Mesothelial cell of epicardium (in vitro differentiated cells): ENCODE measurements around the gene OR52K1. TPM values are rescaled to one million over a fixed set of nuclear protein-coding genes. Genes with fewer than 3 reads are reported as not detected.
A peak's percentile ranks its signal among the peaks of the same experiment; 100 is the strongest.
"Not testable (repeated sequence)": the region's sequence is repeated elsewhere in the genome, so short reads cannot be mapped to it uniquely, and the experiment has no call there.

Experiments used
- DNase-seq, 2 experiments: peaks; one replicate each; pipeline ENCODE4 v3.0.0; 2021; ENCODE audit warnings: low spot score in 2 of 2; ENCODE audit not compliant: unreplicated experiment in 2 of 2
- H3K27ac Mint-ChIP-seq: 2 replicates; pipeline ENCODE4 v1.8.0; 2021; ENCODE audit warnings: mixed read lengths
- H3K27me3 Mint-ChIP-seq: 2 replicates; pipeline ENCODE4 v1.8.0; 2021; ENCODE audit warnings: low read depth, mixed read lengths
- H3K36me3 Mint-ChIP-seq: 2 replicates; pipeline ENCODE4 v1.8.0; 2021; ENCODE audit warnings: mixed read lengths
- H3K4me1 Mint-ChIP-seq: 2 replicates; pipeline ENCODE4 v1.8.0; 2021; ENCODE audit warnings: mixed read lengths
- H3K4me3 Mint-ChIP-seq: 2 replicates; pipeline ENCODE4 v1.8.0; 2021; ENCODE audit warnings: mild to moderate bottlenecking, moderate library complexity, mixed read lengths
- H3K9me3 Mint-ChIP-seq: 2 replicates; pipeline ENCODE4 v1.8.0; 2021; ENCODE audit warnings: mixed read lengths
- total RNA-seq: library from RNA; stranded (reverse); gene quantifications from 3 replicates; pipeline ENCODE4 v1.2.1, GENCODE V29; 2021
- TF ChIP-seq, protein P1 (sequence below): fragments of 200-600 bp; sonication (generic); IDR thresholded peaks from one replicate; pipeline ENCODE4 v1.5.0; 2021; ENCODE audit warnings: antibody characterized with exemption; ENCODE audit not compliant: unreplicated experiment

The OR52K1 gene
- total RNA-seq, 1 donor from 2014 or later, result not detected

- Mint-ChIP-seq H3K4me1 (no peaks in the 10 kb centered on the region), H3K4me3 (no peak overlapping the region), H3K9me3 (peaks cover 13% of the 10 kb centered on the region), H3K27ac (no peak overlapping the region), H3K27me3 (peaks cover 14% of the 10 kb centered on the region), H3K36me3 (no peaks in the 10 kb centered on the region)
- DNase-seq, result no peak
- TF ChIP-seq, protein P1, sequence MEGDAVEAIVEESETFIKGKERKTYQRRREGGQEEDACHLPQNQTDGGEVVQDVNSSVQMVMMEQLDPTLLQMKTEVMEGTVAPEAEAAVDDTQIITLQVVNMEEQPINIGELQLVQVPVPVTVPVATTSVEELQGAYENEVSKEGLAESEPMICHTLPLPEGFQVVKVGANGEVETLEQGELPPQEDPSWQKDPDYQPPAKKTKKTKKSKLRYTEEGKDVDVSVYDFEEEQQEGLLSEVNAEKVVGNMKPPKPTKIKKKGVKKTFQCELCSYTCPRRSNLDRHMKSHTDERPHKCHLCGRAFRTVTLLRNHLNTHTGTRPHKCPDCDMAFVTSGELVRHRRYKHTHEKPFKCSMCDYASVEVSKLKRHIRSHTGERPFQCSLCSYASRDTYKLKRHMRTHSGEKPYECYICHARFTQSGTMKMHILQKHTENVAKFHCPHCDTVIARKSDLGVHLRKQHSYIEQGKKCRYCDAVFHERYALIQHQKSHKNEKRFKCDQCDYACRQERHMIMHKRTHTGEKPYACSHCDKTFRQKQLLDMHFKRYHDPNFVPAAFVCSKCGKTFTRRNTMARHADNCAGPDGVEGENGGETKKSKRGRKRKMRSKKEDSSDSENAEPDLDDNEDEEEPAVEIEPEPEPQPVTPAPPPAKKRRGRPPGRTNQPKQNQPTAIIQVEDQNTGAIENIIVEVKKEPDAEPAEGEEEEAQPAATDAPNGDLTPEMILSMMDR, result no peak
Observed at GRCh38 chr11:4527926-4528325, 45.5 kb downstream of the OR52K1 start.

DNA sequence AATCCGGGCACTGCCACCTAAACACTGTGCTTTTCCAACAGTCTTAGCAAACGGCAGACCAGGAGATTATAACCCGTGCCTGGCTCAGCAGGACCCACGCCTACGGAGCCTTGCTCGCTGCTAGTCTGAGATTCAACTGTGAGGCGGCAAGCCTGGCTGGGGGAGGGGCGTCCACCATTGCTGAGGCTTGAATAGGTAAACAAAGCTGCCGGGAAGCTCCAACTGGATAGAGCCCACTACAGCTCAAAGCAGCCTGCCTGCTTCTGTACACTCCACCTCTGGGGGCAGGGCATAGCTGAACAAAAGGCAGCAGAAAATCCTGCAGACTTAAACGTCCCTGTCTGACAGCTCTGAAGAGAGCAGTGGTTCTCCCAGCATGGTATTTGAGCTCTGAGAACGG is 49.2 kb downstream of the OR52K1 start:
- not testable (repeated sequence) for H3K27ac Mint-ChIP-seq, H3K4me1 Mint-ChIP-seq, DNase-seq, H3K4me3 Mint-ChIP-seq, H3K36me3 Mint-ChIP-seq
- peaks cover 16% of the 10 kb centered on the region for H3K27me3 Mint-ChIP-seq
- H3K9me3 Mint-ChIP-seq, result peaks cover 13% of the 10 kb centered on the region

- no peaks in the 10 kb centered on the region for H3K9me3 Mint-ChIP-seq
- TF ChIP-seq, protein P1, result peak; percentile 61
- DNase-seq, result peak in 1 of 2 experiments; percentile 68
Observed at GRCh38 chr11:4539603-4540219, 57.3 kb downstream of the OR52K1 start.

DNA sequence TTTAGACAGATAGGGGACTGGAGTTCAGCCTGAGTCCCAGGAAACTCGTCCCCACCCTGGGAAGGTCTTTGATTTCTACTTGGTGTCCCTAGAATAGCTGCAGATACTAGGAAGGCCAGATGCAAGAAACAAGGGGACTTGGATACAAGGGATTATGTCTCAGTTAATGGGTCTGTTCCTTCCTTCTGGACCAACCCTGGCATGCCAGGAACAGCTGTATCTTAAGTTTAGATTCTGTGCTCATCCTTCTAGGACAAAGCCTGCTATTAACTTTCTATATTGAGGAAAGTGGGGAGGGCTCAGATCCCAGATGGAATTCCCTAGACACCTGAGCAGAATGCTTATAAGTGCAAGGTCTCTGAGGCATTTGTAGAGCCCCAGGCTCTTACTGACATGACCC is 58.6 kb downstream of the OR52K1 start:
- Mint-ChIP-seq H3K27me3 (peaks cover 3% of the 10 kb centered on the region), H3K36me3 (no peaks in the 10 kb centered on the region), H3K9me3 (no peaks in the 10 kb centered on the region), H3K27ac (no peak overlapping the region), H3K4me1 (no peaks in the 10 kb centered on the region), H3K4me3 (no peak overlapping the region)
- TF ChIP-seq, protein P1, result no peak
- DNase-seq, result no peak

More at GRCh38 chr11:4539603-4540219, 57.3 kb downstream of the OR52K1 start:
- Mint-ChIP-seq H3K4me3 (no peak overlapping the region), H3K27me3 (peaks cover 5% of the 10 kb centered on the region), H3K27ac (no peak overlapping the region), H3K4me1 (no peaks in the 10 kb centered on the region), H3K36me3 (no peaks in the 10 kb centered on the region)

Other genes starting within 250 kb of the OR52K1 start
- not detected in 3 replicates for gene OR52B4, start 114.3 kb upstream of the OR52K1 start, total RNA-seq
- 16.5 to 17.4 TPM (median 17.1 TPM) in 3 replicates for gene TRIM21, start 88.9 kb upstream of the OR52K1 start, total RNA-seq
- not detected in 3 replicates for gene OR52K2, start 33.4 kb upstream of the OR52K1 start, total RNA-seq
- gene OR52M1, start 62.5 kb downstream of the OR52K1 start, total RNA-seq, result not detected in 3 replicates
- not detected in 3 replicates for gene OR52I2, start 99.1 kb downstream of the OR52K1 start, total RNA-seq
- not detected in 3 replicates for gene OR52I1, start 111.4 kb downstream of the OR52K1 start, total RNA-seq
- 20.2 to 23.3 TPM (median 21.4 TPM) in 3 replicates for gene TRIM68, start 125.6 kb downstream of the OR52K1 start, total RNA-seq
- gene OR51D1, start 154.8 kb downstream of the OR52K1 start, total RNA-seq, result not detected in 3 replicates
- not detected in 3 replicates for gene OR51E1, start 161.3 kb downstream of the OR52K1 start, total RNA-seq
- gene OR51E2, start 215.2 kb downstream of the OR52K1 start, total RNA-seq, result 0.11 TPM in 1 of 3 replicates, not detected in the others
- gene MMP26, start 222.1 kb downstream of the OR52K1 start, total RNA-seq, result not detected in 3 replicates